Measurements from ENCODE around the gene PIKFYVE. TPM values are rescaled to one million over a fixed set of nuclear protein-coding genes. Genes with fewer than 3 reads are reported as not detected.

PIKFYVE gene
- total RNA-seq, 1 donor from 2014 or later: 46.8 TPM

DNA sequence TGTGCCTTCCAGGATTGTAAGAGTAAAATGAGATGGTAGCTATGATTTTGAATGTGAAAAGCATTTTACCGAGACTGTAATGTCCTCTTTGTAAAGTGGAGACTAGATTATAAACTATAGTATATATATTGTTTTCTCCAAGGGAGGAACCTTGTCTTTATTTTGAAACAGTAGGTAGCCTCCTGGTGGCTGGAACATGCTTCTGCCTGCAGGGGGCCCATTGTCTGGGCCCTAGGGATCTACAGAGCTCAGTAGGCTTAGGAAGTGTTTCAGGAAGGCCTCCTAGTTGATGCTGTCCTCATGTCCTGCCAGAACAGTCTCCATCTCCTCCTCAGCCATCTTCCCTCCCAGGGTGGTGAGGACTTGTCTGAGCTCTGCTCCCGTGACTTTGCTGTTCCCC is 3.0 kb downstream of the PIKFYVE start:
- peaks cover 4% of the 10 kb centered on the region for H3K9me3 Mint-ChIP-seq (ENCODE audit: unreplicated experiment)
- TF ChIP-seq, protein P1, sequence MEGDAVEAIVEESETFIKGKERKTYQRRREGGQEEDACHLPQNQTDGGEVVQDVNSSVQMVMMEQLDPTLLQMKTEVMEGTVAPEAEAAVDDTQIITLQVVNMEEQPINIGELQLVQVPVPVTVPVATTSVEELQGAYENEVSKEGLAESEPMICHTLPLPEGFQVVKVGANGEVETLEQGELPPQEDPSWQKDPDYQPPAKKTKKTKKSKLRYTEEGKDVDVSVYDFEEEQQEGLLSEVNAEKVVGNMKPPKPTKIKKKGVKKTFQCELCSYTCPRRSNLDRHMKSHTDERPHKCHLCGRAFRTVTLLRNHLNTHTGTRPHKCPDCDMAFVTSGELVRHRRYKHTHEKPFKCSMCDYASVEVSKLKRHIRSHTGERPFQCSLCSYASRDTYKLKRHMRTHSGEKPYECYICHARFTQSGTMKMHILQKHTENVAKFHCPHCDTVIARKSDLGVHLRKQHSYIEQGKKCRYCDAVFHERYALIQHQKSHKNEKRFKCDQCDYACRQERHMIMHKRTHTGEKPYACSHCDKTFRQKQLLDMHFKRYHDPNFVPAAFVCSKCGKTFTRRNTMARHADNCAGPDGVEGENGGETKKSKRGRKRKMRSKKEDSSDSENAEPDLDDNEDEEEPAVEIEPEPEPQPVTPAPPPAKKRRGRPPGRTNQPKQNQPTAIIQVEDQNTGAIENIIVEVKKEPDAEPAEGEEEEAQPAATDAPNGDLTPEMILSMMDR (IDR thresholded peaks at IDR 0.05; ENCODE audit: partially characterized antibody, unreplicated experiment): no peak
- H3K36me3 Mint-ChIP-seq (ENCODE audit: unreplicated experiment): no peaks in the 10 kb centered on the region
- peaks cover 2% of the 10 kb centered on the region for H3K27me3 Mint-ChIP-seq (ENCODE audit: unreplicated experiment)
- no peak overlapping the region for H3K27ac Mint-ChIP-seq (ENCODE audit: unreplicated experiment)
- peaks cover 18% of the 10 kb centered on the region for H3K4me1 Mint-ChIP-seq (ENCODE audit: low read depth, unreplicated experiment)
- DNase-seq: no peak
- no peak overlapping the region for H3K4me3 Mint-ChIP-seq (ENCODE audit: unreplicated experiment)

DNA sequence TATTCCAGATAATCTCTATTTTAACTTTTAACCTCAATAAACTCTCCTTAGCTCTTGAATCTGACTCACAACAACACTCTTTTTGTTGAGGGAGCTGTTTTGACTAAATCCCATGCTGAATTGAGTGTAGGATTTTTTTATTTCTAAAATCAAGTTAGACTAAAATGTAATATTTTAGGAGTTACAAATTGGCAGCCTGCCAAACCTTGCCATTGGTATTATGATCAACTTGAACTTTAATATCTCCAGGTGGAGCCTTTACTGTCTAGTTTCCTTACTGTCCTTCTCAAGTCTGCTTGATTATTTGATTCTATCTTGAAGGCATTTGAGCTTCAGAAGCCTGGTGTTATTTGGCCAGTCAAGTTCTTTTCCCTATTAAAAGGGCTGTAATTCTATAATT is 8.7 kb downstream of the PIKFYVE start:
- TF ChIP-seq, protein P1 (IDR thresholded peaks at IDR 0.05; ENCODE audit: partially characterized antibody, unreplicated experiment): no peak
- peaks cover 3% of the 10 kb centered on the region for H3K27me3 Mint-ChIP-seq (ENCODE audit: unreplicated experiment)
- no peak overlapping the region for H3K27ac Mint-ChIP-seq (ENCODE audit: unreplicated experiment)
- no peak for DNase-seq
- peaks cover 10% of the 10 kb centered on the region for H3K4me1 Mint-ChIP-seq (ENCODE audit: low read depth, unreplicated experiment)
- H3K9me3 Mint-ChIP-seq (ENCODE audit: unreplicated experiment): peaks cover 1% of the 10 kb centered on the region
- H3K4me3 Mint-ChIP-seq (ENCODE audit: unreplicated experiment): no peak overlapping the region
- H3K36me3 Mint-ChIP-seq (ENCODE audit: unreplicated experiment): peaks cover 18% of the 10 kb centered on the region

DNA sequence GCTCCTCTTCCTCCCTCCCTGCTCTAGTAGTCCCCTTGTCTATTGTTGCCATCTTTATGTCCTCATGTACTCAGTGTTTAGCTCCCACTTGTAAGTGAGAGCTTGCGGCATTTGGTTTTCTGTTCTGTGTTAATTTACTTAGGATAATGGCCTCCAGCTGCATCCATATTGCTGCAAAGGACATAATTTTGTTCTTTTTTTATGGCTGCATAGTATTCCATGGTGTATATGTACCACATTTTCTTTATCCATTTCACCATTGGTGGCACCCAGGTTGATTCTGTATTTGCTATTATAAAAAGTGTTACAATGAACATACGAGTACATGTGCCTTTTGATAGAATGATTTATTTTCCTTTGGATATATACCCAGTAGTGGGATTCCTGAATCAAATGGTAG is 12.5 kb downstream of the PIKFYVE start:
- Mint-ChIP-seq H3K27me3 (ENCODE audit: unreplicated experiment) (peaks cover 3% of the 10 kb centered on the region), H3K9me3 (ENCODE audit: unreplicated experiment) (peaks cover 1% of the 10 kb centered on the region), H3K27ac (ENCODE audit: unreplicated experiment) (no peak overlapping the region), H3K36me3 (ENCODE audit: unreplicated experiment) (peaks cover 18% of the 10 kb centered on the region), H3K4me1 (ENCODE audit: low read depth, unreplicated experiment) (peaks cover 10% of the 10 kb centered on the region), H3K4me3 (ENCODE audit: unreplicated experiment) (no peak overlapping the region)
- TF ChIP-seq, protein P1 (IDR thresholded peaks at IDR 0.05; ENCODE audit: partially characterized antibody, unreplicated experiment): no peak
- no peak for DNase-seq

DNA sequence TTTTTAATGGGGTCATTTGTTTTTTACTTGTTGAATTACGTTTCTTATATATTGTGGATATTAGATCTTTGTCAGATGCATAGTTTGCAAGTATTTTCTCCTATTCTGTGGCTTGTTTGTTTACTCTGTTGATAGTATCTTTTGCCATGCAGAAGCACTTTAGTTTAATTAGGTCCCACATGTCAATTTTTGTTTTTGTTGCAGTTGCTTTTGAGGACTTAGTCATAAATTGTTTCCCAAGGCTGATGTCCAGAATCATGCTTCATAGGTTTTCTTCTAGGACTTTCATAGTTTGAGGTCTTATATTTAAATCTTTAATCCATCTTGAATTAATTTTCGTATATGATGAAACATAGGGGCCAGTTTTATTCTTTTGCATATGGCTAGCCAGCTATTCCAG is 13.2 kb downstream of the PIKFYVE start:
- Mint-ChIP-seq H3K27ac (ENCODE audit: unreplicated experiment) (no peak overlapping the region), H3K9me3 (ENCODE audit: unreplicated experiment) (peaks cover 1% of the 10 kb centered on the region), H3K4me3 (ENCODE audit: unreplicated experiment) (no peak overlapping the region), H3K4me1 (ENCODE audit: low read depth, unreplicated experiment) (peaks cover 4% of the 10 kb centered on the region), H3K36me3 (ENCODE audit: unreplicated experiment) (peaks cover 18% of the 10 kb centered on the region), H3K27me3 (ENCODE audit: unreplicated experiment) (no peaks in the 10 kb centered on the region)
- TF ChIP-seq, protein P1 (IDR thresholded peaks at IDR 0.05; ENCODE audit: partially characterized antibody, unreplicated experiment): no peak
- no peak for DNase-seq

DNA sequence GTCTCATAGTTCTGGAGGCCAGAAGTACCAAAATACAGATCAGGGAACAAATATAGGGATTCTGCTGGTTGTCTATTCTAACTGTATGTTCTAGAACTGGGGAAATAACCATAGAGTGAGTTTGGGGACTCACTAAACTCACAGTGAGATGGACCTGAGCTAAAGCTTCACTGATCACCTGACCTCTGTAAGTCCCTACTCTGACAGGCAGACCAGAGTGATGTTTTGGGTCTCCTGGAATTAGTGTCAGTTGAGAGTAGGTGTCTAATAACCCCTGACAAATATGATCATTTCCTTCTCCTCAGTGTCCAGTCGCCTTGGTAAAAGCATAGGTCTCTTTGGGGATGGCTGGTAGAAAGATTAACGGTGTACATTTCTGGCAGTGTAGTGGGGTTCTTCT is 14.2 kb downstream of the PIKFYVE start:
- peaks cover 1% of the 10 kb centered on the region for H3K9me3 Mint-ChIP-seq (ENCODE audit: unreplicated experiment)
- no peak overlapping the region for H3K4me3 Mint-ChIP-seq (ENCODE audit: unreplicated experiment)
- H3K36me3 Mint-ChIP-seq (ENCODE audit: unreplicated experiment): peaks cover 18% of the 10 kb centered on the region

More for the DNA sequence above, 14.2 kb downstream of the PIKFYVE start:
- DNase-seq: no peak
- TF ChIP-seq, protein P1 (IDR thresholded peaks at IDR 0.05; ENCODE audit: partially characterized antibody, unreplicated experiment): no peak
- no peaks in the 10 kb centered on the region for H3K4me1 Mint-ChIP-seq (ENCODE audit: low read depth, unreplicated experiment)
- H3K27ac Mint-ChIP-seq (ENCODE audit: unreplicated experiment): no peak overlapping the region
- no peaks in the 10 kb centered on the region for H3K27me3 Mint-ChIP-seq (ENCODE audit: unreplicated experiment)

Measured in glutamatergic neuron (in vitro differentiated cells).